ENCODE data around the gene PAWR. TPM values are rescaled to one million over a fixed set of nuclear protein-coding genes. Genes with fewer than 3 reads are reported as not detected.

The PAWR gene
- total and polyA plus RNA-seq, 2 of the 13 experiments (the other 11 are each of a cell fraction or from before 2014, with no cell fraction given), result 29.1 to 36.1 TPM

GRCh38 chr12:79547735-79548609 is 142.8 kb downstream of the PAWR start (continued):
- TF ChIP-seq HES4 (CRISPR knock-in tag; IDR thresholded peaks at IDR 0.05; ENCODE audit: borderline replicate concordance), result no peak
- TF ChIP-seq SCMH1 (CRISPR knock-in tag; IDR thresholded peaks at IDR 0.05; ENCODE audit: borderline replicate concordance), result no peak
- TF ChIP-seq, protein P1, sequence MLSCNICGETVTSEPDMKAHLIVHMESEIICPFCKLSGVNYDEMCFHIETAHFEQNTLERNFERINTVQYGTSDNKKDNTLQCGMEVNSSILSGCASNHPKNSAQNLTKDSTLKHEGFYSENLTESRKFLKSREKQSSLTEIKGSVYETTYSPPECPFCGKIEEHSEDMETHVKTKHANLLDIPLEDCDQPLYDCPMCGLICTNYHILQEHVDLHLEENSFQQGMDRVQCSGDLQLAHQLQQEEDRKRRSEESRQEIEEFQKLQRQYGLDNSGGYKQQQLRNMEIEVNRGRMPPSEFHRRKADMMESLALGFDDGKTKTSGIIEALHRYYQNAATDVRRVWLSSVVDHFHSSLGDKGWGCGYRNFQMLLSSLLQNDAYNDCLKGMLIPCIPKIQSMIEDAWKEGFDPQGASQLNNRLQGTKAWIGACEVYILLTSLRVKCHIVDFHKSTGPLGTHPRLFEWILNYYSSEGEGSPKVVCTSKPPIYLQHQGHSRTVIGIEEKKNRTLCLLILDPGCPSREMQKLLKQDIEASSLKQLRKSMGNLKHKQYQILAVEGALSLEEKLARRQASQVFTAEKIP (CRISPR knock-in tag; IDR thresholded peaks at IDR 0.05; ENCODE audit: borderline replicate concordance), result no peak
- TF ChIP-seq MAX (IDR thresholded peaks at IDR 0.05), result peak; percentile 52; the same call in 1 of the 2 replicates
- TF ChIP-seq, protein P2, sequence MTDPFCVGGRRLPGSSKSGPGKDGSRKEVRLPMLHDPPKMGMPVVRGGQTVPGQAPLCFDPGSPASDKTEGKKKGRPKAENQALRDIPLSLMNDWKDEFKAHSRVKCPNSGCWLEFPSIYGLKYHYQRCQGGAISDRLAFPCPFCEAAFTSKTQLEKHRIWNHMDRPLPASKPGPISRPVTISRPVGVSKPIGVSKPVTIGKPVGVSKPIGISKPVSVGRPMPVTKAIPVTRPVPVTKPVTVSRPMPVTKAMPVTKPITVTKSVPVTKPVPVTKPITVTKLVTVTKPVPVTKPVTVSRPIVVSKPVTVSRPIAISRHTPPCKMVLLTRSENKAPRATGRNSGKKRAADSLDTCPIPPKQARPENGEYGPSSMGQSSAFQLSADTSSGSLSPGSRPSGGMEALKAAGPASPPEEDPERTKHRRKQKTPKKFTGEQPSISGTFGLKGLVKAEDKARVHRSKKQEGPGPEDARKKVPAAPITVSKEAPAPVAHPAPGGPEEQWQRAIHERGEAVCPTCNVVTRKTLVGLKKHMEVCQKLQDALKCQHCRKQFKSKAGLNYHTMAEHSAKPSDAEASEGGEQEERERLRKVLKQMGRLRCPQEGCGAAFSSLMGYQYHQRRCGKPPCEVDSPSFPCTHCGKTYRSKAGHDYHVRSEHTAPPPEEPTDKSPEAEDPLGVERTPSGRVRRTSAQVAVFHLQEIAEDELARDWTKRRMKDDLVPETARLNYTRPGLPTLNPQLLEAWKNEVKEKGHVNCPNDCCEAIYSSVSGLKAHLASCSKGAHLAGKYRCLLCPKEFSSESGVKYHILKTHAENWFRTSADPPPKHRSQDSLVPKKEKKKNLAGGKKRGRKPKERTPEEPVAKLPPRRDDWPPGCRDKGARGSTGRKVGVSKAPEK (CRISPR knock-in tag; IDR thresholded peaks at IDR 0.05; ENCODE audit: borderline replicate concordance), result peak; percentile 86; the same call in 1 of the 2 replicates
- TF ChIP-seq RARG (CRISPR knock-in tag; IDR thresholded peaks at IDR 0.05; ENCODE audit: low read depth), result no peak
- TF ChIP-seq ZNF251 (CRISPR knock-in tag; IDR thresholded peaks at IDR 0.05), result no peak
- no peak for TF ChIP-seq RFXANK (CRISPR knock-in tag; IDR thresholded peaks at IDR 0.05)
- TF ChIP-seq ZNF713 (CRISPR knock-in tag; IDR thresholded peaks at IDR 0.05), result no peak
- TF ChIP-seq, protein P3, sequence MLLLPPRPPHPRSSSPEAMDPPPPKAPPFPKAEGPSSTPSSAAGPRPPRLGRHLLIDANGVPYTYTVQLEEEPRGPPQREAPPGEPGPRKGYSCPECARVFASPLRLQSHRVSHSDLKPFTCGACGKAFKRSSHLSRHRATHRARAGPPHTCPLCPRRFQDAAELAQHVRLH (CRISPR knock-in tag; IDR thresholded peaks at IDR 0.05; ENCODE audit: borderline replicate concordance, low read depth), result no peak
- no peak for TF ChIP-seq HNRNPH1 (optimal IDR thresholded peaks at IDR 0.05; ENCODE audit: low read depth, low read length)
- TF ChIP-seq MATR3 (CRISPR knock-in tag; IDR thresholded peaks at IDR 0.05), result no peak
- no peak for TF ChIP-seq ZNF34 (CRISPR knock-in tag; IDR thresholded peaks at IDR 0.05; ENCODE audit: borderline replicate concordance)
- TF ChIP-seq, protein P4, sequence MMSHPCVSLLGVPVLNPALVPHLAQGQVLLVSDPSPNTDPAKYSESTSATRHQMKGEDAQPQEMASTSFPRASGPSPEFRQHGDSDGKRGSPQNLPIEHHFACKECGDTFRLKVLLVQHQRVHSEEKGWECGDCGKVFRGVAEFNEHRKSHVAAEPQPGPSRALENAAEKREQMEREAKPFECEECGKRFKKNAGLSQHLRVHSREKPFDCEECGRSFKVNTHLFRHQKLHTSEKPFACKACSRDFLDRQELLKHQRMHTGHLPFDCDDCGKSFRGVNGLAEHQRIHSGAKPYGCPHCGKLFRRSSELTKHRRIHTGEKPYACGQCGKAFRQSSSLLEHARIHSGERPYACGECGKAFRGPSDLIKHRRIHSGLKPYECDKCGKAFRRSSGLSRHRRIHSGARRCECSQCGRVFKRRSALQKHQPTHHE (CRISPR knock-in tag; IDR thresholded peaks at IDR 0.05; ENCODE audit: borderline replicate concordance), result no peak
- TF ChIP-seq NFYC (CRISPR knock-in tag; IDR thresholded peaks at IDR 0.05), result no peak
- TF ChIP-seq ZSCAN29 (CRISPR knock-in tag; conservative IDR thresholded peaks at IDR 0.05), result no peak
- TF ChIP-seq, protein P5, sequence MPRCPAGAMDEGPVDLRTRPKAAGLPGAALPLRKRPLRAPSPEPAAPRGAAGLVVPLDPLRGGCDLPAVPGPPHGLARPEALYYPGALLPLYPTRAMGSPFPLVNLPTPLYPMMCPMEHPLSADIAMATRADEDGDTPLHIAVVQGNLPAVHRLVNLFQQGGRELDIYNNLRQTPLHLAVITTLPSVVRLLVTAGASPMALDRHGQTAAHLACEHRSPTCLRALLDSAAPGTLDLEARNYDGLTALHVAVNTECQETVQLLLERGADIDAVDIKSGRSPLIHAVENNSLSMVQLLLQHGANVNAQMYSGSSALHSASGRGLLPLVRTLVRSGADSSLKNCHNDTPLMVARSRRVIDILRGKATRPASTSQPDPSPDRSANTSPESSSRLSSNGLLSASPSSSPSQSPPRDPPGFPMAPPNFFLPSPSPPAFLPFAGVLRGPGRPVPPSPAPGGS (CRISPR knock-in tag; IDR thresholded peaks at IDR 0.05), result no peak
- no peak for TF ChIP-seq BATF2 (CRISPR knock-in tag; IDR thresholded peaks at IDR 0.05)
- TF ChIP-seq ZNF558 (CRISPR knock-in tag; IDR thresholded peaks at IDR 0.05; ENCODE audit: borderline replicate concordance), result no peak
- no peak for TF ChIP-seq SETDB1 (CRISPR knock-in tag; IDR thresholded peaks at IDR 0.05; ENCODE audit: borderline replicate concordance)
- no peak for TF ChIP-seq GTF3A (CRISPR knock-in tag; conservative IDR thresholded peaks at IDR 0.05)
